ENCODE results near the gene GPN1. TPM values are rescaled to one million over a fixed set of nuclear protein-coding genes. Genes with fewer than 3 reads are reported as not detected.
"Not testable (repeated sequence)": the region's sequence is repeated elsewhere in the genome, so short reads cannot be mapped to it uniquely, and the experiment has no call there.

The GPN1 gene
- 31.2 TPM for polyA plus RNA-seq (ENCODE audit: insufficient read length)

DNA sequence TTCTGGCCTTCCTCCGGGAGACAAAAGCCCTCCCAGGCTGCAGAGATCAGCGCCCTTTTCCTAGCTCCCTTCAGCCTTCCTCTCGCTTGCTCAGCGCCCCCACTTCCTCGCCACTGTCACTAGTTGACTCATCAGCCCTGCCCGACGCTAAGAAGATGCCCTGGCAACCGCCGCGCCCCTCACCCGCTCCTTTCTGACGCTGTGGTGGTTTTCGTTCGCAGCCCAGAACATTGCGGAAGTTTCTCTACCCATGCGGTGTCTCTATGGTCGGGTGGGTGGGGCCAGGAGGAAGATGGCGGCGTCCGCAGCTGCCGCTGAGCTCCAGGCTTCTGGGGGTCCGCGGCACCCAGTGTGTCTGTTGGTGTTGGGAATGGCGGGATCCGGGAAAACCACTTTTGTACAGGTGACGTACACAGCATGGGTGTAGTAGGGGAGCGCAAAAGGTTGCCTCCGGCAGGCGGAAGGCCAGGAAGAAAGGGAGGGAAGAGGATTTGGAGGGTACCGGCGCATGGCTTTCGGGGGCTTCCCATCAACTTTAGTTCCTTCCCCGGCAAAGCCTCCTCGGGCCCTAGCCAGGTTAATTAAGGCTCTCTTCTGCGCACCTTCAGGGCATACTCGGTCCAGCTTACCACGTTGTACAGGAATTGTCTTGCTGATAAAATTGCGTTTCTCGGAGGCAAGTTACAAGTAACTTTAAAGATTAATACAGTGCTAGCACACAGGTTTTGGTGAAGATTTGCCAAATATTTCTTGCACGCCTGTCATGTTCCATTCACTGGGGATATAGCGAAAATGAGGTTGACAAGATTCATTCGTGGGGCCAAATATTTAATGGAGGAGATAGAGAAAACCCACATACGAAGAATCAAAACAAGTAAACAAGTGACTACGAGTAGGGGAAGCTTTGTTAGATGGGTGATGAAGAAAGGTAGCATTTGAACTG, at the start of gene GPN1, which contains the start of gene CCDC121:
TSS of gene GPN1 (plus strand) at position 284 of the 943 bp plus-strand sequence. CDS start at position 293, 9 bp downstream.
TSS of gene CCDC121 (minus strand) at position 246 of the 943 bp plus-strand sequence. CDS start 1,213 bp downstream, outside the sequence.
- peak; percentile 50 for DNase-seq (ENCODE audit: low read depth)

DNA sequence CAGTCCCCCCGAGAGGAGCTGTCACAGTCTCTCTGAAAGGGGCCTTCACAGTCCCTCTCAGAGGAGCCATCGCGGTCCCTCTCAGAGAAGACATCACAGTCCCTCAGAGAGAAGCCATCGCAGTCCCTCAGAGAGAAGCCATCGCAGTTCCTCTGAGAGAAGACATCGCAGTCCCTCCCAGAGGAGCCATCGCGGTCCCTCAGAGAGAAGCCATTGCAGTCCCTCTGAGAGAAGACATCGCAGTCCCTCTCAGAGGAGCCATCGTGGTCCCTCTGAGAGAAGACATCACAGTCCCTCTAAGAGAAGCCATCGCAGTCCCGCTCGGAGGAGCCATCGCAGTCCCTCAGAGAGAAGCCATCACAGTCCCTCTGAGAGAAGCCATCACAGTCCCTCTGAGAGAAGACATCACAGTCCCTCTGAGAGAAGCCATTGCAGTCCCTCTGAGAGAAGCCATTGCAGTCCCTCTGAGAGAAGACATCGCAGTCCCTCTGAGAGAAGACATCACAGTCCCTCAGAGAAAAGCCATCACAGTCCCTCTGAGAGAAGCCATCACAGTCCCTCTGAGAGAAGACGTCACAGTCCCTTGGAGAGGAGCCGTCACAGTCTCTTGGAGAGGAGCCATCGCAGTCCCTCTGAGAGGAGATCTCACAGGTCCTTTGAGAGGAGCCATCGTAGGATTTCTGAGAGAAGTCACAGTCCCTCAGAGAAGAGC, 47.3 kb upstream of the GPN1 start:
- DNase-seq (ENCODE audit: low read depth), result no peak

DNA sequence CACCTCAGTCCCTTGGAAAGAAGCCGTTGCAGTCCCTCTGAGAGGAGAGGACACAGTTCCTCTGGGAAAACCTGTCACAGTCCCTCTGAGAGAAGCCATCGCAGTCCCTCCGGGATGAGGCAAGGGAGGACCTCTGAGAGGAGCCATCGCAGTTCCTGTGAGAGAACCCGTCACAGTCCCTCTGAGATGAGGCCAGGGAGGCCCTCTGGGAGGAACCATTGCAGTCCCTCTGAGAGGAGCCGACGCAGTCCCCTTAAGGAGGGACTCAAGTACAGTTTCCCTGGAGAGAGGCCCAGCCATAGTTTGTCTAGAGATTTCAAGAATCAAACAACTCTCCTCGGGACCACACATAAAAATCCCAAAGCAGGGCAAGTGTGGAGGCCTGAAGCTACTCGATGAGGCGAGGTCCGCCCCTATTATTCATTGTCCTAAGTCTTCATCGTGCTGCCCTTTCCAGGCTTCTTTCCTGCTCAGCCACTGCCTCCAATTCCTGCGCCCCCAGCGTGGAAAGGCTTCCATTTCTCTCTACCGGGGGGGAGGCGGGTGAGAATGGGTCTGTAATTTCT, 46.6 kb upstream of the GPN1 start:
- no peak for DNase-seq (ENCODE audit: low read depth)

DNA sequence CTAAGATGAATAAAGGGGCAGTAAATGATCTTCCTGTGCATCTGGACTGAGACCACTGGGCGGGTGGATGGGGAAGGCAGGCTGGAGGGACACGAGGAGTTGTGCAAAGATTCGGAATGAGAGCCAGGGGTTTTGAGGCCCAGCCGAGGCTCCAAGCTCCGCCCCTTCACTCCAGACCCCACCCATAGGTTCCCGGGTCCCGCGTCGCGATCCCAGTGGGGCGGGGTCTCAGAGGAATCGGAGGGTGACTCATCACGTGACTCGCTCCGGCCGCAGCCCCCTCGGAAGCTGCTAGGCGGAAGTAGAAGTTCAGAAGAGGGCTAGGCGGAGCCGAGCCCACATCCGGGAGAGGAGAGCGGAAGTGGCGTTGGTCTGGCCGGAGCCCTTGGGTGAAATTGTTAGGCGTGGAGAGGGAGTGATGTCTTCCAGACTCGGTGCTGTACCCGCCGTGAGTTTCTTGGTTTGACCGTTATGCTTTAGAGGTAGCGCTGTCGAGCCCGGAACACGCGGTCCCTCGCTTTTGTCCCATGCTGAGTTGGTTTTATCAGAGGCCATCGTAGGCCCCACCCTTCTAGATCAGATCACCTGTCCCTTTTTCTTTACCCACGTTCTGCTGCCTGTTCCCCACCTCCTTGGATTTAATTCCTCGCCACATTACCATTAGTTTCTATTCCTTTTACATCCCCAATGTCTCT, 46.0 kb upstream of the GPN1 start, which contains the start of gene ZNF512:
TSS of gene ZNF512 (plus strand) at position 348 of the 695 bp plus-strand sequence. CDS start at position 419, 71 bp downstream.
- DNase-seq (ENCODE audit: low read depth), result peak; percentile 62

DNA sequence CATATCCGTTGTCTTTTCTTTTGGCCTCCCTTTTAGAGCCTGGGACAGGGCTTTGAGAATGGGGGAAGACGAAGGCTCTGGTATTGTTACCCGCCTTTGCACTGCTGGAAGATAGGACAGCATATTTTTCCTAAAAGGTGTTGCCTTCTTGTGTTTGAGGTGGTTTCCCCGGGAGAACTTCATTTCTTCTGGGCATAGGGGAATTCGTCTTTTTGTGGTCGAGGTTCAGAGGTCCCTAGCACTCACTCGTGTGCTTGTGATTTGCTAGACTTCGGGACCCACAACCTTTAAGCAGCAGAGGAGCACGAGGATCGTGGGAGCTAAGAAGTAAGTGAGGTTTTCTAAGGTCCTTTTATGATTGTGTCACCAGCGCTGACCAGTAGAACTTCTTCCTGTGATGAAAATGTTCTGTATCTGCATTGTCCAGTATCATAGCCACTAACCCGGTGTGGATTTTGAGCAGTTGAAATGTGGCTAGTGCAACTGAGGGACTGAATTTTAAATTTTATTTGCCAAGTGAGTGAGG, 45.4 kb upstream of the GPN1 start:
- DNase-seq (ENCODE audit: low read depth), result no peak

DNA sequence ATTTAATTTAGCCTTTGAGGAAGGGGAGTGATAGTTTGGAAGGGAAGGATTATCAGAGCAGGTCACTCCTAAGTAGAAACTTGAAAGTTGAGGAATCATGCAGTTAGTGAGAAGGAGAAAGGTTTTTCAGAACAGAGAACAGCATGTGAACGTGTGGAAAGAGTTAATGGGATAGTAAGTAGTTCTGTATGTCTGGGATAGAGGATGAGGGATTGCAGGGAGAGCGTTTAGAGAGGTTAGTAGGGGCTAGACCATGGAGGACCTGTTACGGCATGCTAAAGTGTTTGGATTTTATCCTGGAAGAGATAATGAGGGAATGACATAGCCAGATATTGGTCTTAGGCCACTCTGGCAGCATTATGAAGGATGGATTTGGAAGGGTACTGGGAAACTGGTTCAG, 44.3 kb upstream of the GPN1 start:
- DNase-seq (ENCODE audit: low read depth), result no peak

DNA sequence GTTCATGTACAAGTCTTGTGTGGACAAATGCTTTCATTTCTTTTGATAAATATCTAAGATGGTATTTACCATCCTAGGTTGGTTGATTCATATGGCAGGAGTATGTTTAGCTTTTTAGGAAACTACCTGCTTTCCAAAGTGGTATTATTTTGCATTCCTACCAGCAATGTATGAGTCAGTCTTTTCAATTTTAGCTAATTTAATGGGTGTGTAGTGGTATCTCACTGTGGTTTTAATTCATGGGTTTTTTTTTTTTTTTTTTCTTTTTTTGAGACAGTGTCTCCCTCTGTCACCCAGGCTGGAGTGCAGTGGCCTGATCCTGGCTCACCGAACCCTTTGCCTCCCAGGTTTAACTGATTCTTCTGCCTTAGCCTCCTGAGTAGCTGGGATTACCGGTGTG, 41.8 kb upstream of the GPN1 start:
- no peak for DNase-seq (ENCODE audit: low read depth)

DNA sequence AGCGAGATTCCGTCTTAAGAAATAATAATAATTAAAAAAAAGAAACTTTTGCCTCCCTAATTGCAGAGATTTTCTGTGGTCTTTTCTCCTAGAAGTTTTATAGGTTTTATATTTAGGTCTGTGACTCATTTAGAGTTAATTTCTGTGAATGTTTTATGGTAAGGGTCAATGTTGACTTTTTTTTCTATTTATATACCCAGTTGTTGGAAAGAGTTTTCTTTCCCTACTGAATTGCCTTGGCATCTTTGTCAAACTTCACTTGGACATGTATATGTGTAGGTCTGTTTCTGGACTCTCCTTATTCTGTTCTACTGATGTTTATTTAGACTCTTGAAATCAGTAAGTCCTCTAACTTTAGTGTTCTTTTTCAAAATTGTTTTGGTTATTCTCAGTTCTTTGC, 40.5 kb upstream of the GPN1 start:
- DNase-seq (ENCODE audit: low read depth), result no peak

DNA sequence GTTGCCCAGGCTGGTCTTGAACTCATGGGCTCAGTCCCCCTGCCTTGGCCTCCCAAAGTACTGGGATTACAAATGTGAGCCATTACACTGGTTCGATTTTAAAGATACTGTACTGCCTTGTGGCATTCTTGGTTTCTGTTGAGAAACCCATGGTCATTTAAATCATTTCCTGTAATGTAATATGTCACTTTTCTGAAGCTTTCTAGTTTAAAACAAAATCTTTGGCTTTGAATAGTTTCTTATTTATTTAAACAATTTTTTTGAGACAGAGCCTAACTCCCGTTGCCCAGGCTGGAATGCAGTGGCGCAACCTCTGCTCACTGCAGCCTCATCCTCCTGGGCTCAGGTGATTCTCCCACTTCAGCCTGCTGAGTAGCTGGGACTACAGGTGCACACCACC, 37.1 kb upstream of the GPN1 start:
- DNase-seq (ENCODE audit: low read depth), result no peak

DNA sequence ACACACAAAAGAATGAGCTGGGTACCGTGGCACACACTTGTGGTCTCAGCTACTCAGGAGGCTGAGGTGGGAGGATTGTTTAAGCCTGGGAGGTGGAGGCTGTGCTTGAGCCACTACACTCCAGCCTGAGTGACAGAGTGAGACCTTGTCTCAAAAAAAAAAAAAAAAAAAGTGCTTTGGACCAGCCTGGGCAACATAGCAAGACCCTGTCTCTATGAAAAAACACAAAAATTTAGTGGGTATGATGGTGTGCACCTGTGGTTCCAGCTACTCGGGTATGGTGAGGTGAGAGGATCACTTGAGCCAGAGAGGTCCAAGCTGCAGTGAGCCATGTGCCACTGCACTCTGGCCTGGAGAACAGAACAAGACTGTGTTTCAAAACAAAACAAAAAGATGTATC, 35.6 kb upstream of the GPN1 start:
- DNase-seq (ENCODE audit: low read depth), result no peak

DNA sequence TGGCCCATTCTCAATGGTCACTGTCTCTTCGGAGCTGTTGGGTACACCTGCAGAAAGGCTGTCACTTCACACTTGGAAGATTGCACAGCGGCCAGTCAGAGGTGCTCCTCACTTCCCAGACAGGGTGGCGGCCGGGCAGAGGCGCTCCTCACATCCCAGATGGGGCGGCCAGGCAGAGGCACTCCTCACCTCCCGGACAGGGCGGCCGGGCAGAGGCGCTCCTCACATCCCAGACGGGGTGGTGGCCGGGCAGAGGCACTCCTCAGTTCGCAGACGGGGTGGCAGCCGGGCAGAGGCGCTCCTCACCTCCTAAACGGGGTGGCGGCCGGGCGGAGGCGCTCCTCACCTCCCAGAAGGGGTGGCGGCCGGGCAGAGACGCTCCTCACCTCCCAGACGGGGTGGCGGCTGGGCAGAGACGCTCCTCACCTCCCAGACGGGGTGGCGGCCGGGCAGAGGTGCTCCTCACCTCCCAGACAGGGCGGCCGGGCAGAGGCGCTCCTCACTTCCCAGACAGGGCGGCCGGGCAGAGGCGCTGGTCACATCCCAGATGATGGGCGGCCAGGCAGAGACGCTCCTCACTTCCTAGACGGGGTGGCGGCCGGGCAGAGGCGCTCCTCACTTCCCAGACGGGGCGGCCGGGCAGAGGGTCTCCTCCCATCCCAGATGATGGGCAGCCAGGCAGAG, 34.7 kb upstream of the GPN1 start:
- DNase-seq (ENCODE audit: low read depth), result not testable (repeated sequence)

DNA sequence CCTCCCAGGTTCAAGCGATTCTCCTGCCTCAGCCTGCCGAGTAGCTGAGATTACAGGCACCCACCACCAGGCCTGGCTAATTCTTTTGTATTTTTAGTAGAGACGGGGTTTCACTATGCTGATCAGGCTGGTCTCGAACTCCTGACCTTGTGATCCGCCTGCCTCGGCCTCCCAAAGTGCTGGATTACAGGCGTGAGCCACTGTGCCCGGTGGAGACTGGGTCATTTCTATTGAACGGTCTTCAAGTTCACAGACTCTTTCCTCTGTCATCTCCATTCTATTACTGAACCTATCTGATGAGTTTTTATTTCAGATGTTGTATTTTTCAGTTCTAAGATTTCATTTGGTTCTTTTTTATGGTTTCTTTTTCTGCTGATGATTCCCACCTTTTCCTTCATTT, 33.4 kb upstream of the GPN1 start:
- not testable (repeated sequence) for DNase-seq (ENCODE audit: low read depth)

DNA sequence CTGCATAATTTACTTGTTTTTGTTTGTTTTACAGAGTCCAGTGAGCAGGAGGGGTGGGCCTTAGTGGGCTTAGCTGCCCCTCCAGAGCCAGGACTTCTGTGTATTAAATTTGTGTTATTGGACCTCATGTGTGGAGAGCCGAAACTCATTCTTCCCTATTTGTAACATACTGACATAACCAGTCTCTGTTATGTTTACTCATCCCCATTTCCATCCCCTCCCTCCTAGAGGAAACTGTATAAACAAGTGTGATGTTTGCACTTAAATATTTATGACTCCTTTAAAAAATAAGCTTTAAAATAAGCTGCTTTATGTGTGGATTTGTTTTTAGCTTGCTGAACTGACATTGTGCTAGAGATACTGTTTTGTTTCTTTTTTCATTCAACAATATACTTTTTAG, 32.2 kb upstream of the GPN1 start:
- DNase-seq (ENCODE audit: low read depth), result no peak

DNA sequence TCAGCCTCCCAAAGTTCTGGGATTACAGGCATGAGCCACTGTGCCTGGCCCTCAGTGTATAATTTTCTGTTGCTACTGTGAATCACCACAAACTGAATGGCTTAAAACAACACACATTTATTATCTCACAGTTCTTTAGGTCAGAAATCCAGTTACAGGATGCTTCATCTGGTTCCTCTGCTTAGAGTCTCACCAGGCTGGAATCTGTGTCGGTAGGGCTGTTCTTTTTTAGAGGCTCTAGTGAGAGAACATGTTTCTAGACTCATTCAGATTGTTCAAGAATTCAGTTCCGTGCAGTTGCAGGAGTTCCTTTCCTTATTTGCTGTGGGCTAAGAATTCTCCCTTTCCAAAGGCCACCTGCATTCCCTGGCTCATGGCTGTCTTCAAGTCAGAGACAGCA, 22.2 kb upstream of the GPN1 start:
- DNase-seq (ENCODE audit: low read depth), result no peak

DNA sequence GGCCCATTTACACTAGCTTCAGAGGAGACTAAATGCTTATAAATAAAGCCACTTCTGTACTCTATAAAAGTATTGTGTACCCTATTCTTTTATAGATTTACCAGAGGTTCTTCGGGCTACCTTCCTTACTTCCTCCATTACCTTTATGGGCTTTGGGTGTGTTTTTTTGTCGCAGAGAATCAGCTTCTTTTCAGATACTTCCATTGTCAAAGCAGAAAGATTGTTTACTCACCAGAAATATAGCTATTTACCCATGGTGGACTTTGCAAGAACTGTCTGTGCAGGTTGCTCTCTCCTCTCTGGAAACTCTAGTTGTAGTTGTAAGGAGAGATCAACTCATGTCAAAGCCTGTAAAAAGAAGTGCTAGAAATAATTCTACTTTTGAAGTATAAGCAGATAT, 14.9 kb upstream of the GPN1 start:
- no peak for DNase-seq (ENCODE audit: low read depth)

DNA sequence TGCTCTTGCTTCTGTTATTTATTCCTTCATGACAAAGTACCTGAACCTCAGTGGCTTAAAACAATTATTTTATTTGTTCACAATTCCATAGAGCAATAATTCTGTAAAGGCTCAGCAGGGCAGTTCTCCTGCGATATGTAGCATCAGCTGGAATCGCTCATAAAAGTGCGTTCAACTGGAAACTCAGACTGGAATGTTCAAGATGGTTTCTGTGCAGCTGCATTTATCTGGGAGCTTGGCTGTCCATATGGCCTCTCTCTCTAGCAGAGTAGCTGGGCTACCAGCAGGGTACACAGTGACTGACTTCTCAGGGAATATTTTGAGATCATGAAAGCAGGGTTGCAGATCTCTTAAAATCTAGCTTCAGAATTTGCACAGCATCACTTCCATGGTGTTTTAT, 13.5 kb upstream of the GPN1 start:
- no peak for DNase-seq (ENCODE audit: low read depth)

DNA sequence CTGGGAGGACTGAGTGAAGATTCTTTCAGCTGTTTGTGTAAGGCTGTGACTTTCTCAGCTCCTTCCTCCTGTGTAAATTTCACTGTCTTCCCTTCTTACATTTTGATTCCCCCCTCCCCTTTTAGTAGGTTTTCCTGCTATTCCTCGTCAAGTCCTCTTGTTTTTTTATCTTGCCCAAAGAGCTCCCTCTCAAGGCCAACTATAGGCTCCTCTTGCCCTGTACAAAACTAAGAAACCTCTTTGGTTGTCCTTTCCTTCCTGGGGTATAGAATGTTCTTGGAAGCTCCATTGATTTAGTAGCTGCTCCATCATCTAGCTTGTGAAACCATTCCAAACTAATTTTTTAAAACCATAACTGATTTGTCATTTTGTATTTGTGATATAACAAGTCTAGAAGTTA, 7.3 kb upstream of the GPN1 start:
- DNase-seq (ENCODE audit: low read depth), result no peak

DNA sequence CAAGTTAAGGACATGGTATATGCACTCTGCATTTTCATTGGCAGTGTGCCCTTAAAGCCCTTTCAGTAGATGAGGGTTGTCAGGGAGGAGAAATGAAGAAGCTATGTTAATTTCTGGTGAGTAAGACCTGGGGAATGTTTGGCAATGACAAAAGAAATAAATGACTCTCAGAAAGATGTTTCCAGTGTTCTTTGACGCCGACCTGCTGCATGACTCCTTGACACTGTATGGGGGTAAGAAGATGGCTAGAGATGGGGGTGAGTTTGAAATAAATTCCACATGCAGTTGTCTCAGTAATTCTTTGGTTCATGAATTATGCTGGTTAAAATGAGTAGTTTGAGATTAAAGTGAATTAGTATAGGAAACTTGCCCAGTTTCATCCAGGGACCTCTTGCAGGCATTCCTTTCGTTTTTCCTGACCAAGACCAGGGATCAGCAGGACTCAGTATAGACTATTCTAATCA, 5.9 kb upstream of the GPN1 start:
- DNase-seq (ENCODE audit: low read depth), result no peak

DNA sequence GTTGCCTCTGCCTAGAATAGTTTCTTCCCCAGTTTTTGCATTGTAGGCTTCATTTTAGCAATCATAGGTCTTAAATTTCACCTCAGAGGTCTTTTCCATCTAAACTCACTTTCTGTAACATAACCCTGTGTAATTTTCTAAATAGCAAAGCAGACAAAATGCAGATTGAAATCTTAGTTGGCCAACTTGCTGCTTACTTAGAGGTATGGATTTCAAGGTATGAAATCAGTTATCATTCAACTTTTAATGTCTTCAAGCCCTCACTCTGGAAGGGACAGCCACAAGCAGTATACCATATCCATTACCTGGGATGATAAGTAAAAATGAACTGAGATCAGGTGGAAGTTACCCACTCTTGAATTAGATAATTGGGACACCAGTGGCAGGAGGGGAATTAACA, 3.9 kb upstream of the GPN1 start:
- DNase-seq (ENCODE audit: low read depth), result no peak

DNA sequence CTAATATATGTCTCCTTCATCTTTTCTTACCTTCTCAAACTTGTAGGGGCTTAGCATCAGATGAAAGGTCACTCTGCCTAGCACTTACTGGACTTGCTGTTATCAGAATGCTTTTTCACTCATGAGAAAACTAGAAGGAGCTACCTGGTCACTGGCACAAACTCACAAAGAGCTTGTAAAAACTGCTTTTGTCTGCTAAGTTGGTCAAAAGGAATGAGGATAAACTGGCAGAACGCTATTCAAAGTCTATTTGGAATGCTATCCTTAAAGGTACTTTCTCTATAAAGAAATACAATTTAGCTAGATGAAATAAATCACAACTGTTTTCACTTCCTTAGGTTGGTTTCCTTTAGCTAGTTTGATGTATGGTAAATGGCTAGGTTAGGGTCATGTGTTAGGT, 2.5 kb upstream of the GPN1 start:
- not testable (repeated sequence) for DNase-seq (ENCODE audit: low read depth)

DNA sequence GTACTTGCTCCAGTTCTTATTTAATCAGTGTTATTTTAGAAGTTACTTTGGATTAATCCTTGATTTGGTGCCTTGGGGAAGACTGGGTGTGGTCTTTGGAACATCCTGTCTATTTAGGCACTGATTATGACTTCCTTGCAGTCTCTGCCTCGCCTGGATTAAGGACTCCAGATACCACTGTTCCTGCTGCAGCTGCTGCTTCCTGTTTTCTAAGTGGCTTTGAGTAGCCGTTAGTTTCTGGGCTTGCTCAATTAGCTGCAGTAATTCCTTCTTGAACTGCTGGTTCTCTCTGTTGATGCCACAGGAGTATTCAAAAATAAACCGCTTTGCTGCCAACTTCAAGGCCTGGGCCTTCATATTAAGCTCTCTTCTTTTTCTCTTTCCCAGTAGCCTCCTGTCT, 1.9 kb upstream of the GPN1 start:
- DNase-seq (ENCODE audit: low read depth), result not testable (repeated sequence)

Measured in forelimb muscle (tissue), 1 donor.